Glomerular visceral epithelial cell (primary cell): Measurements from ENCODE around the gene NT5C2.
A peak's percentile ranks its signal among the peaks of the same experiment; 100 is the strongest.
"Not testable (repeated sequence)": the region's sequence is repeated elsewhere in the genome, so short reads cannot be mapped to it uniquely, and the experiment has no call there.

Experiments
- DNase-seq: peaks from one replicate; pipeline ENCODE4 v3.0.0-alpha.2; 2016; ENCODE audit errors: extremely low spot score

NT5C2 gene

GRCh38 chr10:103163766-103164403 is 29.2 kb downstream of the NT5C2 start:
- not testable (repeated sequence) for DNase-seq

- no peak for DNase-seq
Measured at GRCh38 chr10:103157246-103157645, 35.8 kb downstream of the NT5C2 start.

DNA sequence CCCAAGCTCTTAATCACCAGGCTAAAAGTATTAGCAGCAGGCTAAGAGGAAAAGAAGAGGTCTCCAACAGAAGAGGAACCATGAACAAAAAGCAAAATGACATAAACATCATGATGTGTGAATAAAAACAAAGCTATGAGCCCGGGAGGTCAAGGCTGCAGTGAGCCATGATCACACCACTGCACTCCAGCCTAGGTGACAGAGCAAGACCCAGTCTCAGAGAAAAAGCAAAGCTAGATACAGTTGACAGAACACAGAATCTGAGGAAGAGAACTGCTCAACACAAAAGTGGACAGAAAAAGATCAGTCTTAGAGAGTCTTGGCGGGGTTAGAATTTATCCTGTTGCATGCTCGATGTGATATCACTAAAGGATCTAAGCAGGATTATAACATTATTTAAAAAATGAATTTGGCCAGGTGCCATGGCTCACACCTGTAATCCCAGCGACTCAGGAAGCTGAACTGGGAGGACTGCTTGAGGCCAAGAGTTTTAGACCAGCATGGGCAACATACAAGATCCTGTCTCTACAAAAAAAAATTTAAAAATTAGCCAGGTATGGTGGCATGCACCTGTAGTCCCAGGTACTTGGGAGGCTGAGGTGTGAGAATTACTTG is 37.5 kb downstream of the NT5C2 start:
- DNase-seq, result no peak

DNA sequence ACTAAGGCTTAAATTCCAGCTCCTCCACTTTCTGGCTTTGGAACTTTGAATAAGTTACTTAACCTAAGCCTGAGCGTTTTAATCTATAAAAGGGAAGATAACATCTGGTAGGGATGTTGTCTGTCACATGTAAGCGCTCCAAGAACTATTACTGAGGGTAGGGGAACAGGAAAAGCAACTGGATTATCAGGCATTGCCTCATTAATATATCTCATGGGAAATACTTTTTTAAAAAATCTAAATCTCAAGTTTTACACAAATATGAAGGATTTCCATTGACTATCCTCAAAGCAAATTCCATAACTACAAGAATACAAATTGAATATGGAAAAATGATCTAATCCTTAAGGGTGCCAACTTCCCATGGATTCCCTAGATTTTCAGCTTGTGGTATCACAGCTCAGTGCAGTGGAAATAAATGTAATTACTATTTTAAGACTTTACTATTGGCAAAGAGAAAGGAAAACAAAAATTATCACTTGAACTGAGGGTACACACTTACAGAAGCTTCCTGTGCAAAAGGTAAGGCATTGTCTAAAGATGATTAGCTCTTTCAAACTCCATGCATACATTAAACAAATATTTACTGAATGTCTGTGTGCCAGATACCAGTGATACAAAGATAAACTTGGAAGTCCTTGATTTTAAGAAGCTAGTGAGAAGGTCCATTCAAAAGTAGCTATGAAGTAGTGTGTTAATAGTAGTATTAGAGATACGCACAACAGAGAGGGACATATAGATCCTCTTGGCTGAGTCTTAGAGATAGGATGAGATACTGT is 38.4 kb downstream of the NT5C2 start:
- no peak for DNase-seq

- no peak for DNase-seq
Measured at GRCh38 chr10:103153302-103154197, 39.5 kb downstream of the NT5C2 start.

DNA sequence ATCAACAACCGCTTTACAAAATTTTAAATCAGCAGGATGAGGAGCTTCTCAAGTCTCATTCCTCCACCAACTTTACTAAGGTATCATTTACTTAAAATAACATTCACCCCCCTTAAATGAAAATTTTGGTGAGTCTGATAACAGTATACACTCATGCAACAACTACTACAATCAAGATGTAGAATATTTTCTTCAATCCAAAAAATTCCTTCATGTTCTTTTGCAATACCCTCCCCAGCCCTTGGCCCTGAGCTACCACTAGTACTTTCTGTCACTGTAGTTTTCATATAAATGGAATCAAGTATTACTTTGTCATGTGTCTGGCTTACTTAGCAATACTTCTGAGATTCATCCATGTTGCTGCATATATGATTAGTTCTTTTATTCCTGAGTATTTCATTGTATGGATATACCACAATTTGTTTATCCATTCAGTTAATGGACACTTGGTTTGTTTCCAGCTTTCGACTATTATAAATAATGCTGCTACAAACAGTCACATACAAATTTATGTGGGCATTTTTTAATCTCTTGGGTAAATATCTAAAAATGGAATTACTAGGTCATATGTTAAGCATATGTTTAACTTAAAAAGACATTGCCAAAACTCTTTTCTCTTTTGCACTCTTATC is 43.0 kb downstream of the NT5C2 start:
- DNase-seq, result no peak

DNA sequence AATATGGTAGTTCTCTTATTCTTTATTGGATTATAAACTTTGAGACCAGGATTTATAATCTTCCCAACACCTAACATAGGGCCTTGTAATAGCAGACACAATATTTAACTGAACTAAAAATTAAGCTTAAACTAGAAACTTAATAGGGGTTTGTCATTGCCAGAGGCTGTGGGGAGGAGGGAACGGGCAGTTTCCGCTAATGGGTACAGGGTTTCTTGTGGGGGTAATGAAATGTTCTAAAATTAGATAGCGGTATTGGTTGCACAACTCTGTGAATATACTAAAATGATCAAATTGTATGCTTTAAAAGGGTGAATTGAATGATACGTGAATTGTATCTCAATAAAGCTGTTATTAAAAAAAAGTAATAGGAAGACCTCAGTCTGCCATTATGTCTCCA is 45.4 kb downstream of the NT5C2 start:
- no peak for DNase-seq

GRCh38 chr10:103145860-103146466 is 47.1 kb downstream of the NT5C2 start:
- DNase-seq, result peak; percentile 21

- no peak for DNase-seq
Measured at GRCh38 chr10:103145046-103145445, 48.0 kb downstream of the NT5C2 start.

DNA sequence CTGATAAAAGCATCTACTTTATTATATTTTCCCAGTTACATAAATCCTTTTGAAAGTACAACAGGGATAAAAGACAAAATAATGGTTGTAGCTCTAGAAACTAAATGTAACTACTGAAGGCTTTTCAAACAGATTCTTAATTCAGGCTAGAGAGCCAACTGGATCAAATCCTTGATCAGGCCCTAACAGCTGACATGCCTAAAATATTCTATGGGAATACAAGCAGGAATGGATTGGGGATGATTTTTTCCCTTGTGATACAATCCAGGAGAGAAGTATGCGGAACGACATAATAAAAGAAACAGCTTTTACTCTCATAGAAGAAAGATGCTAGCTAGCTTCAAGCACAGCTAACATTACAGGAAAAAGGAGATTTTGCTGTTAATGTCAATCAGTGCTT is 49.0 kb downstream of the NT5C2 start:
- DNase-seq, result no peak

DNA sequence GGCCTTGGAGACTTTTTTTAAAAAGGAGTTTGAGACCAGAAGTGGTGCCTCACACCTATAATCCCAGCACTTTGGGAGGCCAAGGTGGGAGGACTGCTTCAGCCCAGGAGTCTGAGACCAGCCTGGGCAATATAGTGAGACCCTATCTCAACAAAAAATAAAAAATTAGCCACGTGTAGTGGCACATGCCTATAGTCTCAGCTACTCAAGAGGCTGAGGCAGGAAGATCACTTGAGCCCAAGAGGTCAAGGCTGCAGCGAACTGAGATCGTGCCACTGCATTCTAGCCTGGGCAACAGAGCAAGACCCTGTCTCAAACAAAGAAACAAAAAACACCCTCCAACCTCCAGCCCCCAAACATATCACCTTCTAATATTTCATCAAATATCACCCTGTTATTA is 49.4 kb downstream of the NT5C2 start:
- DNase-seq, result not testable (repeated sequence)

GRCh38 chr10:103141950-103142349 is 51.1 kb downstream of the NT5C2 start:
- no peak for DNase-seq

DNA sequence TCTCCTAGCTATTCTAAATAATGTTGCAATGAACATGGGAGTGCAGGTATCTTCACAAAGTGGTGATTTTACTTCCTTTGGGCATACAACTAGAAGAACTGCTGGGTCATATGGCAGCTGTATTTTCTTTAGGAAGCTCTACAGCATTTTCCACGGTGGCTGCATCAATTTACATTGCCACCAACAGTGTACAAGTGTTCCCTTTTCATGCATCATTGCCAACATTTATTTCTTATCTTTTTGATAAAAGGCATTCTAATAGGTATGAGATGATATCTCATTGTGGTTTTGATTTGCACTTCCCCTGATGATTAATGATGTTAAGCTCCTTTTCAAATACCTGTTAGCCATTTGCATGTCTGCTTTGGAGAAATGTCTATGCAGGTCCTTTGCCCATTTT is 52.6 kb downstream of the NT5C2 start:
- DNase-seq, result no peak

DNA sequence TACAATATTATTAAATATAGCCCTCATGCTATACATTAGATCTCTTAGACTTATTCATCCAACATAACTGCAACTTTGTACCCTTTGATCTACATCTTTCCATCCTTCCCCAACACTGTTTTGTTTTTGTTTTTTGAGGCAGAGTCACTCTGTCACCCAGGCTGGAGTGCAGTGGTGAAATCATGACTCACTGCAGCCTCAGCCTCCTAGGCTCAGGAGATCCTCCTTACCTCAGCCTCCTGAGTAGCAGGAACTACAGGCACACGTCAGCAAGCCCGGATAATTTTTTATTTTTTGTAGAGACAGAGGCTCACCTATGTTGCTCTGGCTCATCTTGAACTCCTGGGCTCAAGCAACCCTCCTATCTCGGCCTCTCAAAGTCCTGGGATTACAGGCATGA is 53.3 kb downstream of the NT5C2 start:
- no peak for DNase-seq

GRCh38 chr10:103135168-103135567 is 57.9 kb downstream of the NT5C2 start:
- DNase-seq, result not testable (repeated sequence)

DNA sequence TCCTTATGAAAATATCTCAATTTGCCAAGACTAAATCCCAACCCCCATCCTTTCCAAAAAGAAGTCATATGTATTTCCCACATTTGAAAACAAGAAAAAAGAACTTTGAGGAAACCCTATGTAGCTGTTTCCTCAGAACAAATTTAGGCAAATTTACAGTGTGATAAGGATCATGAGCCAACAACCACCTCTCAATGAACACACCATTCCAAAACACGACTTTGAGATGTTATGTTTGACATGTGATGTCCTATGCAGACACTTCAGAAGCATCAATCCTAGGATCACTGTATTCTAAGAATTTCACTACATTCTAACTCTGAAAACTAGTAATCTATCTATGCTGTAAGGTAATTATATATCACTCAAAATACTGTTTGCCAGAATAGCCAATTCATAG is 62.2 kb downstream of the NT5C2 start:
- no peak for DNase-seq

GRCh38 chr10:103130180-103130579 is 62.9 kb downstream of the NT5C2 start:
- DNase-seq, result not testable (repeated sequence)

DNA sequence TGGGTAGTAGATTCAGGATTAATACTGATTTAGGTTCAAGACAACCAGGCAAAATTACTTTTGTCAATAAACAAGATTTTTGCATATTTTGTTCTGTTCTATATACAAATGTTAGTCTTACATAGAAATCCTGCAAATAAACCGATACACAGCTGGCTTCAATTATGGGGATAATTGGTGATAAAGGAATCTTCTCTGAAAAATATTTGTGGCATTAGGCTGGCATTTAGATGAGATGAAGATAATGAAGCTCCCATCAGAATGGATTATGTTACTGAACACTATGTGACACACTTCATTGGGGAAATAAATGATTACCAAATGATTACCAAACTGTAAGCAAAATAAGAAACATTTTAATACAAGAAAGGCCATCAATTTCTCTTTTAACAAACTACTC is 65.8 kb downstream of the NT5C2 start:
- no peak for DNase-seq

DNA sequence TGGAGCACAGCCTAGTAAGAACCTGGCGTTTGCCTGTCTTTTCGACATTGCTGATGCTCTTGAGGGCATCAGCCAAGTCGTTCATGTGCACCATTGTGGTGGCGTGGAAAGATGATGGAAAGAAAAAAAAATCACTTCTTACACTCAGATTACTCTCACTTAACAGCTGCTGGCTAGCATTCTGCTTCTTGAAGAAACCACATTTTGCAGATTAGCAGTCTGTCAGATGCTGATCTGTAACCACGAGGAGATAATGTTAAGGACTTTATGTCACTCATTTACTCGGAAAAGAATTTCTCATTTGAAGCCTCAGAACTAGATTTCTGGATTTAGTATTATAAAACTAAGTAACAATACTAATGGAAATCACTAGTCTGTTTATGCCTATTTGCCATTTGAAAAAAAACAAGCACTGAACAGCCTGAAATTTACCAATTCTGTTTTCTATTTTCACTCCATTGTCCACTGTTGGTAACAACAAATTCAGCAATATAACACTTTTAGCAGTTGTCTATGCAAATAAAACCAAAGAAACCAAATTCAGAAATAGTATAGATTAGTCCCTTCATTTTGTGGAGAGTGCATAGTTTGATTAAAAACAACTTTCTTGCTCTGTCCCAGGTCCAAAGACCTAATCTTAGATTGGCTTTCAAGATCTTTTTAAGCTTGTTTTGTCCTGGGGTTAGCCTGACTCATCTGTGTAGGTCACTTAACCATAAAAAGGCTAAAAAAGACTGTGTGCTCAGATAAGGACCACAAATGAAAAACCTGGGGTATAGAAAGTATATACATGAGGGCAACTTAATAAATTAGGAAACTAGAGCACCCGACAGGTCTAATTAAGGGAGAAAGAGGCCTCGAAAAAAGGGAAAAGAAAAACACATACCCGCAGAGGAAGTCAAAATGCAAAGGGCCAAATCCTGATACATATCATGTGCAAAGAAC is 67.5 kb downstream of the NT5C2 start:
- peak; percentile 60 for DNase-seq
